Colonic mucosa (tissue), 4 donors: ENCODE data around the gene NID1. TPM values are rescaled to one million over a fixed set of nuclear protein-coding genes. Genes with fewer than 3 reads are reported as not detected.

ENCODE experiments used
- DNase-seq: peaks from one replicate; pipeline ENCODE4 v3.0.0-alpha.2; 2020
- H3K27ac ChIP-seq: fragments of 200-600 bp; one replicate; pipeline ENCODE4 v1.8.0; 2021
- H3K27me3 ChIP-seq: fragments of 200-600 bp; one replicate; pipeline ENCODE4 v1.8.0; 2021
- H3K36me3 ChIP-seq: fragments of 200-600 bp; one replicate; pipeline ENCODE4 v1.8.0; 2021
- H3K4me1 ChIP-seq: fragments of 200-600 bp; one replicate; pipeline ENCODE4 v1.8.0; 2021; ENCODE audit warnings: mild to moderate bottlenecking
- H3K4me3 ChIP-seq: fragments of 200-600 bp; one replicate; pipeline ENCODE4 v1.8.0; 2021
- H3K9ac ChIP-seq, 2 donors: one replicate each; pipeline ENCODE4 v1.7.0; 2013; ENCODE audit warnings: control low read depth in 2 of 2, low read depth in 2 of 2, low read length in 2 of 2
- H3K9me3 ChIP-seq: fragments of 200-600 bp; one replicate; pipeline ENCODE4 v1.8.0; 2021
- CTCF ChIP-seq: fragments of 200-600 bp; IDR thresholded peaks from one replicate; pipeline ENCODE4 v1.8.0; 2022; ENCODE audit warnings: antibody characterized with exemption, mild to moderate bottlenecking
- intact Hi-C: fragments of 100-400 bp; cut with DNase I; formaldehyde crosslinking; loops from one replicate; pipeline ENCODE4 v1.14.1; 2022
- total RNA-seq, 2 donors: library from RNA; stranded (reverse); fragmentation: NEBNext Ultra II Directional in 1 of 2; extraction: Animal tissue kit (Norgen Biotek cat#: 25700) in 1 of 2; gene quantifications; one replicate each; pipeline ENCODE4 v1.2.1, GENCODE V29; 2021
- donor health status: healthy.
- donor health status: DM: no; HTN: no; CAD: no.
- donor health status: DM: no; HTN: no; CAD: no.

NID1 gene
- total RNA-seq, 2 donors from 2014 or later: 8.8 to 25.5 TPM

GRCh38 chr1:236095705-236096520, 31.0 kb upstream of the NID1 start:
- Histone ChIP-seq H3K9ac (no peak overlapping the region), H3K4me1 (no peaks in the 10 kb centered on the region), H3K27ac (no peak overlapping the region), H3K36me3 (no peaks in the 10 kb centered on the region), H3K4me3 (no peak overlapping the region), H3K27me3 (no peaks in the 10 kb centered on the region), H3K9me3 (no peaks in the 10 kb centered on the region)
- intact Hi-C loops: no loop called here
- DNase-seq: no peak
- no peak for TF ChIP-seq CTCF

- no peak for DNase-seq
- no peak overlapping the region for H3K27ac ChIP-seq
- no peaks in the 10 kb centered on the region for H3K9me3 ChIP-seq
- H3K36me3 ChIP-seq: no peaks in the 10 kb centered on the region
- no peak for TF ChIP-seq CTCF
- no peak overlapping the region for H3K4me3 ChIP-seq
- no peaks in the 10 kb centered on the region for H3K4me1 ChIP-seq
- no peak overlapping the region for H3K9ac ChIP-seq
- intact Hi-C loops: no loop called here
- no peaks in the 10 kb centered on the region for H3K27me3 ChIP-seq
Measured at GRCh38 chr1:236092899-236093298, 28.0 kb upstream of the NID1 start.

- Histone ChIP-seq H3K9me3 (no peaks in the 10 kb centered on the region), H3K27me3 (no peaks in the 10 kb centered on the region), H3K9ac (no peak overlapping the region), H3K36me3 (no peaks in the 10 kb centered on the region), H3K4me3 (no peak overlapping the region), H3K4me1 (no peaks in the 10 kb centered on the region), H3K27ac (no peak overlapping the region)
- DNase-seq: no peak
- no peak for TF ChIP-seq CTCF
- intact Hi-C loops: no loop called here
Measured at GRCh38 chr1:236091933-236092318, 27.0 kb upstream of the NID1 start.

- DNase-seq: no peak
- intact Hi-C loops: no loop called here
- TF ChIP-seq CTCF: no peak
Measured at GRCh38 chr1:236090741-236091147, 25.9 kb upstream of the NID1 start.

GRCh38 chr1:236089046-236089773, 24.3 kb upstream of the NID1 start:
- H3K4me1 ChIP-seq: no peaks in the 10 kb centered on the region
- no peak for DNase-seq
- TF ChIP-seq CTCF: no peak
- H3K4me3 ChIP-seq: no peak overlapping the region
- intact Hi-C loops: no loop called here
- no peak overlapping the region for H3K27ac ChIP-seq
- no peak overlapping the region for H3K9ac ChIP-seq
- H3K36me3 ChIP-seq: no peaks in the 10 kb centered on the region
- H3K27me3 ChIP-seq: no peaks in the 10 kb centered on the region
- no peaks in the 10 kb centered on the region for H3K9me3 ChIP-seq

More at GRCh38 chr1:236090741-236091147, 25.9 kb upstream of the NID1 start:
- Histone ChIP-seq H3K27ac (no peak overlapping the region), H3K4me1 (no peaks in the 10 kb centered on the region), H3K27me3 (no peaks in the 10 kb centered on the region), H3K9ac (no peak overlapping the region), H3K36me3 (no peaks in the 10 kb centered on the region), H3K4me3 (no peak overlapping the region), H3K9me3 (no peaks in the 10 kb centered on the region)
